ENCODE results near the gene RWDD3.

The RWDD3 gene

DNA sequence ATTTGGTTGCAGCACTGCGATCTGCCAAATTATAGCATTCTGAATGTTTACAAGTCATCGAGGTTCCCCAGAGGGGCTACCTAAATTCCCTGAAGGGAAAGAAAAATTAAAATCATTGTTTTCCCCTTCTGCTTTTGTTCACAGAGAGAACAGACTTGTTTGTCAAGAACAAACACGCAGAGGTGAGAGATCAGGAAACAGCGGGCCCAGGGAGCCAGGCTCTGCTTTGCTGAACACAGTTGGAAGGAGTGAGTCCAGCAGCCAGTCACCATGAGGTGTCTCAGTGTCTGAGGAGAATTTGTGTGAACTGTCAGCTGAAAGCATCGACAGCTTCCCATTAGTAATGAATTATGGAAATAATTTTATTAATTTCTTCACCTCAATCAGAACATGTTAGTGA is 52.5 kb downstream of the RWDD3 start:
- no peak for DNase-seq

DNA sequence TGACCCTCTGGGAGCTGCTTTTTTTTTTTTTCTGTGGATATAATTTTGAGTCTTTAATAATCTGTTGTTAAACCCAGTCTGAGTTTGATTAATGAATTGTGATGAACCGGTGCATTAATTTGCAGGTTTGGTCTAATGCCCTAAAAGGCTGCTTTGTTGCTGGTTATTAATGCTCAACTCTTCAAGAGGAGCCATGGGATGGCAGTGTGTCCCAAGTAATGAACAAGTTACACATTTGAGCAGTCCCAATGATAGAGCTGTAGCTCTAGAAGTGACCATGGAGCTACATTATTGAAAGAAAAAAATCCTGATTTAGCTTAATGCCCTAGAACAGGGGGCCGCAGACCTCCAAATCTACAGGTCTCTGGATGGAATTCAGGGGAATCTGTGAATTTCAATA is 53.1 kb downstream of the RWDD3 start:
- no peak for DNase-seq

DNA sequence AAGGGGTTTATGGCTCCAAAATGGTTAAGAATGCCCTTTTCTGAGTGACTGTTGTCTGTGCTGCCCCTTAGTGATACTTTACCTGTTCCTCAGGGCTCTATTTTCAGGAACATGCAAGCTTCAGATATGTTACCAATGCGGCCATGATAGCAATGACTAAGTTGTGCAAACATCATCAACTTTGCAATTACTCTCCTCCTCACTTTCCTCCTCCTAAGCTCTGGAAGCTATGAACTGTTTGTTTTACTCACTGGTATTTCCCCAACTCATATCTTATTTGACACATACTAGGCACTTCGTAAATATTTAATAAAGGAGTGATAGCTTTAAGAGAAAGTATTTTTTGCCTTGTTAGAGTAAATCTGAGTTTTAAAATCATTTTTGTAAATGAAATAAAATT is 53.8 kb downstream of the RWDD3 start:
- DNase-seq = no peak

Measured in T-helper 2 cell (primary cell).